HG03135 (cell line): ENCODE results near the gene CD53.
"Not testable (repeated sequence)": the region's sequence is repeated elsewhere in the genome, so short reads cannot be mapped to it uniquely, and the experiment has no call there.

ENCODE experiments used
- ATAC-seq: cut with Tn5 transposase; IDR thresholded peaks from one replicate; pipeline ENCODE4 v1.9.1; 2021; ENCODE audit warnings: mild to moderate bottlenecking, moderate library complexity; ENCODE audit not compliant: unreplicated experiment

Gene CD53

GRCh38 chr1:110914676-110915075 is 41.7 kb downstream of the CD53 start:
- ATAC-seq, result no peak

DNA sequence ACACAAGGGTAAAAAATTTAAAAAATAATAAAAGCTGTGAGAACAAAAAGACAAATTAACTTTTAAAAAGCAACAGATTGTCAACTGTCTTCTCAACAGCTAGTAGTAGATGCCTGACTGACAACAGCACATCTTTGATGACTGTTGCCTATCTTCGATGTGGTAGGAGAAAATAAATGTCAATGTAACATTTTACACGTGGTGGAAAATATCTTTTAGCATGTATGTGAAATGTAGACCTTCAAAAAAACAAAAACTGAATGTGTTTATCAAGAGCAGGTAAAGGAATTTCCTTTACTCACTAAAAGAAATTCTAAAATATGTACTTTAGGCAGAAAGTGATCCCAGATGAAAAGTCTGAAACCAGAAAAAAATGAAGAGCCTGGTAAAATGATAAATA is 42.9 kb downstream of the CD53 start:
- ATAC-seq, result no peak

- ATAC-seq, result no peak
Measured at GRCh38 chr1:110916274-110916668, 43.3 kb downstream of the CD53 start.

DNA sequence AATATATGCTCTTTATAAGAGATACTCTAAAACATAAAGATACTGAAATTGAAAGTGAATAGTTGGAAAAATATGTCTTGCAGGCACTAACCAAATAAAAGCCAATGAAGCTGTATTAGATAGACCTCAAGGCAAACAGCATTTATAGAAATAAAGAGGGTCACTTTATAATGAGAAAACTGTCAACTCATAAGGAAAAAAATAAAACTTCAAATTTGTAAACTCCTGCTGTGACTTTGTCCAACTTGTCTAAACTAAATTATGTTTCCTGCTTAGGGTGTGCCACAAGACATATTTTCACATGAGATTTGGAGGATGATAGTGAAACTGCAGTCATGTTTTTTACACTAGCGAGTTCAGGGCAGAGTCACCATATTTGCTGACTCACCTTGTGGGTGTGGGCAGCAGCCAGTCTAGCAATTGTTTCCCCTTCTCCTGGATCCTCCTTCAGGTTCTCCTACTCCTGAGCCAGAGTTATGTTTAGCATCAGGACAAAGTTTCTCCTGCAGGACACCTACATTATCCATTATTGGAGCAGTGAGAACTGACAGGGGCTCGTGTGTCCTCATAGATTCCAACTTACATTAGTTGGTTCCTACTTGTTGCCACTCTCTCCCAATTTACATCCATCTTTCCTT is 43.8 kb downstream of the CD53 start:
- ATAC-seq, result peak; percentile 67

DNA sequence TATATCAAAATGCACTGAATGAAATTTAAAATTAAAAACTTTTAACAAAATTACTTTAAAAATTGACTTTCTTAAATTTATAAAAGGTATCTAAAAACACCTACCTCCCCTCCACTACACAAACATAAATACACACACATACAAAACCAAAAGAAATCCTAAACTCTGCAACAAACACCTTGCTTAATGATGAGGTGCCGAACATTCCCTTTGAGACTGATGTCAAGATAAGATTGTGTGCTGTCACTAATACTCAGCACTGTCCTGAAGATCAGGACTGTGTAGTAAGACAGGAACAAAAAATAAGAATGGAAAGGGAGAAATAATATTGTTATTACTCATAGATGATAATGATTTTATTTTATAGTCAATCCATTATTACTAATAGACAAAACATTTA is 45.1 kb downstream of the CD53 start:
- no peak for ATAC-seq

GRCh38 chr1:110921953-110922352 is 49.0 kb downstream of the CD53 start:
- ATAC-seq, result no peak

DNA sequence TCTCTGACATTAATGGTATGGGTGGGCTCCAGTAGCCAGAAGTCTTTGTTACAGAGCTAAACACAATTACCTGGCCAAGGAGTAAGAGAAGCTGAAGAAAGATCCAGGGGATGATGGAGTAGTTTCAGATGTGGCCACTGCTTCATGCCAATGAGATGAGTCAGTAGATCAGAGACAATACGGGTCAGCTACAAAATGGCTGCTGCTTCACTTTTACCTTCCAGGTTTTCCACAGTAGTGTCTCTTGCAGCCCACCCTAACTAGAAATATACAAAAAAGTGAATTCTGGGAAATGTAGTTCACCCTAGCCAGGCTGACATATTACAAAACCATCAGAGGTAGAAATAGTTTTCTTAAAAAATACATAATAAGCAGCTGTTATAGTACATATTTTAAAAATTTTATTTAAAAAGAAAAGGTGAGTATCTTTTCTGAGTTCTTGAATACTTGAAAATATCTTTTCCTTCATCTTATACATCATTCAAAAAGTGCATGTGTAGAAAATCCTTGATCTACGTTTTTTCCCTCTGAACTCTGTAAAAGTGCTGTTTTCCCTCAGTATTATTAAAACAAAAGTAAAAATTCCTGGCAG is 54.6 kb downstream of the CD53 start:
- no peak for ATAC-seq

DNA sequence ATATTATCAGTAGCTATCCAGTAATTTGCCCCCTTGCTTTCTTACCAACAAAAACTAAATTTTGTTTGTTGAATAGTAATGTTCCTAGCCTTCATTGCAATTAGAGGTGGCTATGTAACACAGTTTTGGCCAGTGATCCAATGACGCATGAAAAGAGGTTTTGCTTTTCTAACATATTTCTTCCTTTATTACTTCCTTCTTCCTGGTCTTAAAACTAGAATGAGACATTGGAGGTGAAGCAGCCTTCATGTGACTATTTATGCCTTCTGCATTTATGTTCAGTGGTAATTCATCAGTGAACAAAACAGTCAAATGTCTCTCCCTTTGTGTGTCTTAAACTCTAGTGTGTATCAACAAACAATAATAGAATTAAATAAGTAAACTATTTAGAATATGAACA is 55.2 kb downstream of the CD53 start:
- no peak for ATAC-seq

DNA sequence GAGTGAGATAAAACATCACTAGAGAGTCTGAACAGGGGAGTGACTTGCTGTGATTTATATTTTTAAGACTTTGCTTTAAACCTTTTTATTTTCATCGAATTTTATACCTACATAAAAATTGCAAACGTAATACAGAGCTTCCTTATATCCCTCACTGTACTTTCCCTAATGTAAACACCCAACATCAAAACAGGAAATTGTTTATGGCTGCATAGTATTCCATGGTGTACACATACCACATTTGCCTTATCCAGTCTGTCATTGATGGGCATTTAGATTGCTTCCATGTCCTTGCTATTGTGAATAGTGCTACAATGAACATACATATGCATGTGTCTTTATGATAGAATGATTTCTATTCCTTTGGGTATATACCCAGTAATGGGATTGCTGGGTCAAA is 56.0 kb downstream of the CD53 start:
- ATAC-seq, result no peak

GRCh38 chr1:110931097-110931496 is 58.1 kb downstream of the CD53 start:
- not testable (repeated sequence) for ATAC-seq

DNA sequence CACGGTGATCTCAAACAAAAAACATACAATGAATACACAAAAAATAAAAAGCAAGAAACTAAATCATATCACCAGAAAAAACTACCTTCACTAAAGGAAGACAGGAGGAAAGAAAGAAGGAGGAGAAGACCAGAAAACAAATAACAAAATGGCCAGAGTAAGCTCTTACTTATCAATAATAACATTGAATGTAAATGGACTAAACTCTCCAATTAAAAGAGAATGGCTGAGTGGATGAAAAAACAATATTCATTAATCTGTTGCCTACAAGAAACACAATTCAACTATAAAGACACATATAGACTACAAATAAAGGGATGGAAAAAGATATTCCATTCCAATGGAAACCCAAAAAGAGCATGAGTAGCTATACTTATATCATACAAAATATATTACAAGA is 63.6 kb downstream of the CD53 start:
- no peak for ATAC-seq

- ATAC-seq, result no peak
Measured at GRCh38 chr1:110944806-110945205, 71.9 kb downstream of the CD53 start.

DNA sequence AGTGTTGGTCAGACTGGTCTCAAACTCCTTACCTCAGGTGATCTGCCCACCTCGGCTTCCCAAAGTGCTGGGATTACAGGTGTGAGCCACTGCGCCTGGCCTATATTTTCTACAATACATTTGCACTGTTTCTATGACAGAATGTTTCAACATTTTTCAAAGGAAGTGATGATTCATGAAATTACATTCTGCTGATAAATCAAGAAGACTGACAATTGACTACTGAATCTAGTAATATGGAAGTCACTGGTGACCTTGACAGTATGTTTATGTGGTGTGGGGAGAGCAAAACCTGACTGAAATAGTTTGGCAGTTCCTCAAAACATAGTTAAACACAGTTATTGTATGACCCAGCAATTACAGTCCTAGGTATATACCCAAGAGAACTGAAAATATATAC is 72.7 kb downstream of the CD53 start:
- ATAC-seq, result no peak

GRCh38 chr1:110948038-110948810 is 75.3 kb downstream of the CD53 start:
- no peak for ATAC-seq
